GM21423 (cell line): ENCODE measurements around the gene GGA3.
"Not testable (repeated sequence)": the region's sequence is repeated elsewhere in the genome, so short reads cannot be mapped to it uniquely, and the experiment has no call there.

Experiments used
- ATAC-seq: cut with Tn5 transposase; IDR thresholded peaks from one replicate; pipeline ENCODE4 v1.9.1; 2021; ENCODE audit warnings: mild to moderate bottlenecking, moderate library complexity; ENCODE audit not compliant: unreplicated experiment

Gene GGA3

DNA sequence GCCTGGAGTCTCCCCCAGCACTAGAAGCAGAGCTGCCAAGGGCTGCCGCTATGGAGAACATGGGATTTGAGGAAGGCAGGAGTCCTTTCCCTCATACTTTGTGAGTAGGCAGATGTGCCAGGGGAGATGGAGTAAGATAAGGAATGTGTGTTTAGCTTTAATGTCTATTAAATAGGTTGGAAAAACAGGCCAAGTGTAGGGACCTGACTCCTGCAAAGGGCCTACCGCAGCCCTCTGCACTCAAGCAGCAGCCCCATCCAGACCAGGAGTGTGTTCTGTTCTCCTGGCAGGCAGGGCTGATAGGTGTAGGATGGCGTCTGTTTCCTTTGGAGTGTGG is 11.4 kb upstream of the GGA3 start:
- no peak for ATAC-seq

DNA sequence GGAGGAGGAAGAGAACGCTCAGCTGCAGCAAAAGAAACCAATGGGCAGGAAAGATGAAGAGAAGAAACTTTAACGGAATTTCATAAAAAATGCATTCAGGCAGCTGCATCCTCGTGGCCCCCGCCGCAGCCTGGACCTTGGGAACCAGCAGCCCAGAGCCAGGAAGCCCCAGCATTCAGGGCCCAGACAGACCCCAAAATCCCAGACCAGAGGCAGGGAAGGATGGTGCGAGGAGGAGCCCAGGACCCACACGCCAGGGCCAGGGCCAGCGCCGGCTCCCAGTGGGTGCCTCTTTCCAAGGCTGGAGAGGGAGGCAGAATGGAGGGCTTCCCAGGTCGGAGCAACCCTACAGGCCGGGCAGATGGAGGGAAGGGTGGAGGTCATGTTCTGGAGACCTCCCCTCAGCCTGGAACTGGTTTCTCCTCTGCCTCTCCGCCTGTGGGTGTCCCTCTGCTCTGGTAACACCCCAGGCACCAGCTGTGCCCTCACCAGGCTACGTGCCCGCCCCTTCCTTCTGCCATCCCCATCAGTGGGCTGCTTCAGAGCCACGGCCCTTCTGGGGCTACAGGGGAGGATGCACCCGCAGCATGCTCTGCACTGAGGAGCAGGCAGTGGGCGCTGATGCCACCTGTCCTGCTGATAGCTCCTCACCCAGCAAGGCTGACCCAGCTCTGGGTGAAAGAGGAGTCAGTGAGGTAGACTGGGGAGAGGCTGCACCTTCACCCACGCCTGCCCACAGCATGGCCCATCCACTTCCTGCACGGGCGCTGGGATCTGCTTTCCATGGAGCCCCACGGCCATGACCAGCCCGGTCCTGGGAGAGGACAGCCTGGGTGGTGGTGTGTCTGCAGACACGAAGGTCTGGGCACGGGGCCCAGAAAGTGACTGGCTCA is 10.8 kb upstream of the GGA3 start:
- no peak for ATAC-seq

GRCh38 chr17:75271233-75271954 is 10.0 kb upstream of the GGA3 start:
- peak; percentile 59 for ATAC-seq

GRCh38 chr17:75270966-75271232 is 9.5 kb upstream of the GGA3 start, which contains the start of gene MIF4GD:
Gene MIF4GD, minus strand, starts transcription at chr17:75271231. Its CDS starts 1,036 bp downstream, at chr17:75270195.
- peak; percentile 15 for ATAC-seq

GRCh38 chr17:75270218-75270965 is 9.0 kb upstream of the GGA3 start:
- peak; percentile 29 for ATAC-seq

DNA sequence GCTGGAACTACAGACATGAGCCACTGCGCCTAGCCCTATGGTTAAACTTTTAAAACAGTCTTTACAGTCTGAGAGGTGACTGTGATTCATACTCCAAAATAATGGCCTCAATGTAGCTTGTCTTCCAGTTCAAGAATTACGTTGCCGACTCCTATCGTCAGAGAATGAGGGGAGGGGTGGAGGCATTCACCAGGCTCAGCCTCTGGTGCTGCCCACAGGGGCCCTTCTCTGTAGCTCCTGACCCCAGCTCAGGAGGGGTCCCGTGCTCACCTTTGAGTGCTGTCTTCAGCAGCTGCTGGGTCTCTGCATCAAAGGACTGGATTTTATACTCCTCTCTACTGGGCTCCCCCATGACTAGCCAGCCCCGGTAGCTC is 8.4 kb upstream of the GGA3 start:
- no peak for ATAC-seq

GRCh38 chr17:75267411-75268232 is 6.2 kb upstream of the GGA3 start:
- no peak for ATAC-seq

DNA sequence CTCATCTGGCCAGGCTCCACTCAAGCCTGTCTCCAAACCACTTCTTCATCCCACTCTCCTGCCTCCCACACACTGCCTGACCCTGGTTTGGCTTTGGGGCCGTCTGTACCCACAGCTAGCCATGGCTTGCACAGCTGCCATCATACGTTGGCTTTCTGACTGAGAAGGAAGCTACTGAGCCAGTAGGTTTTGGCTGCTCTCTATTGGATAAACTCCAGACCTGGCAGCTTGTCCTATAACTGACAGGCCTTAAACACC is 5.7 kb upstream of the GGA3 start:
- no peak for ATAC-seq

- ATAC-seq = no peak
Observed at GRCh38 chr17:75266316-75267152, 5.1 kb upstream of the GGA3 start.

DNA sequence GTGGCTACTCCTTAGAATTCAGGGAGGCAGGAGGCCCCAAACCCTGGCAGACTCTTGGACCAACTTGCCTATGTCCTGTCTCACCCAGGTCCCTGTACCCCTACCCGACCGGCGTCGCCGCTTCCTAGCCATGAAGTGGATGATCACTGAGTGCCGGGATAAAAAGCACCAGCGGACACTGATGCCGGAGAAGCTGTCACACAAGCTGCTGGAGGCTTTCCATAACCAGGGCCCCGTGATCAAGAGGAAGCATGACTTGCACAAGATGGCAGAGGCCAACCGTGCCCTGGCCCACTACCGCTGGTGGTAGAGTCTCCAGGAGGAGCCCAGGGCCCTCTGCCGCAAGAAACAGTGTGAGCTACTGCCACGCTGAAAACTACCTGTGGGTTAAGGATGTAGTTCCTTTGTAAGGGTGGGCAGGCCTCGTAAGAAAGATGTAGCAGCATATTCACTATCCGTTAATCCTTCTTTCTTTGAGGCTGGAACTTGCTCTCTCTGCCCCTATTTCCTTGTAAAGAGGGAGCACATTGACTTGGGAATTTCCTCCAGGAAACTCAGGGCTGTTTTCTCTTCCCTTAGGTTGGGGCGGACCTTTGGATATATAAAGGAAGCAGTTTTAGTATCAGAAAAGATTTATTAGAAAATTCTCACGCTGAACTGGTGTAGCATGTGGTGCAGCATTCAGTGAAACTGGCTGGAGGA is 4.4 kb upstream of the GGA3 start:
- ATAC-seq = no peak

GRCh38 chr17:75263055-75263454 is 1.6 kb upstream of the GGA3 start:
- no peak for ATAC-seq

GRCh38 chr17:75262112-75262606 is 753 bp upstream of the GGA3 start:
- ATAC-seq = no peak

DNA sequence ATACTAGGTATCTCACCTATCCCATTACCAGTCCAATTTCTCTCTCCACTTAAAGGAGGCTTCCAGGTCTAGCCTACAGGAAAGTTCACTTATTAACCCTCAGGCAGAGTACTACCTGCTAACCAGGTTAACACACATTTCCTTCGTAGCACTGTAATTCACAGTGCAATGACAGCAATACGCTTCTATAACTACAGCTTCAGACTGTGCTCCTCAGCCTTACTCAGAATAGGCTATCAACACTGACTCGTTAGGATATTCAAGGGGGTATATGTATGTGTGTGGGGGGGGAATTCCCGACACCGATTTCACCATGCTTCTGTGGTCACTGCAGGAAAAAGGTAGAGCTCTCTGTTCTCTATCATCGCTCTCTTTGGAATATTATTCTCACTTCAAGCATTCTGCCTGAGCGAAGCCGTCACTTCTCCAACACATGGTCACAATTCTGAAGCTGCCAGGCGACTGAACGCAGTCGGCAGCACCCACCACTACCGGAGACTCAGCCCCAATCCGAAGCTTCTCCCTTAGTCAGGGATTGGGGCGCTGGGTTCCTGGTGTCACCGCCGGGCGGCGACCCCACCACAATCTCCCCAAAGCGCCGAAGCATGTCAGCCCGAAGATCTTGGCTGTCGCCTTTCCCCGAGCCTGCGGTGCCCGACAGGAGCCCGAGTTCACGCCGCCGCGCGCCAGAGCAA is 618 bp downstream of the GGA3 start:
- ATAC-seq = no peak

DNA sequence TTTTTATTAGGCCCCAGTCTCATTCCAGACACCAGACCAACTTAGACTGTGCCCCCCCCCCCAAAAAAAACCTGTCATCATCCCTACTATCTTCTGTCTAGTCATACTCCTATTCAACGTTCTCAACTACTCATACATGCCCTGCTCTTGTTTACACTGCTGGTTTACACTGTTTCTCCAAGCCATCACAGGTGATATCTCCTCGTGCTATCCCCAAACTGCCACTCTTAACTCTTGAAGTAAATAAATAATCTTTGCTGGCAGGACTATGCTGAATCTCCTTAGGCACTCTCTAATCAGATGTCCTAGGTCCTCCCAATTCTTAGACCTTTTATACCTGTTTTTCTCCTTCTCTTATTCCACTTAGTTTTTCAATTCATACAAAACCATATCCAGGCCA is 4.2 kb downstream of the GGA3 start:
- not testable (repeated sequence) for ATAC-seq

DNA sequence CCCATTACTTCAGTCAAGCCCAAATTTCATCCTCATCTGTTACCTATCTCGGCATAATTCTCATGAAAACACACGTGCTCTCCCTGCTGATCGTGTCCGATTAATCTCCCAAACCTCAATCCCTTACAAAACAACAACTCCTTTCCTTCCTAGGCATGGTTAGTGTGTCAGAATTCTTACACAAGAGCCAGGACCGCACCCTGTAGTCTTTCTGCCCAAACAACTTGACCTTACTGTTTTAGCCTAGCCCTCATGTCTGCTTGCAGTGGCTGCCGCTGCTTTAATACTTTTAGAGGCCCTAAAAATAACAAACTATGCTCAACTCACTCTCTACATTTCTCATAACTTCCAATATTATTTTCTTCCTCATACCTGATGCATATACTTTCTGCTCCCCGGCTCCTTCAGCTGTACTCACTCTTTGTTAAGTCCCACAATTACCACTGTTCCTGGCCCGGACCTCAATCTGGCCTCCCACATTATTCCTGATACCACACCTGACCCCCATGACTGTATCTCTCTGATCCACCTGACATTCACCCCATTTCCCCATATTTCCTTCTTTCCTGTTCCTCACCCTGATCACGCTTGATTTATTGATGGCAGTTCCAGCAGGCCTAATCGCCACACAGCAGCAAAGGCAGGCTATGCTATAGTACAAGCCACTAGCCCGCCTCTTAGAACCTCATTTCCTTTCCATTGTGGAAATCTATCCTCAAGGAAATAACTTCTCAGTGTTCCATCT is 5.3 kb downstream of the GGA3 start:
- ATAC-seq = not testable (repeated sequence)

DNA sequence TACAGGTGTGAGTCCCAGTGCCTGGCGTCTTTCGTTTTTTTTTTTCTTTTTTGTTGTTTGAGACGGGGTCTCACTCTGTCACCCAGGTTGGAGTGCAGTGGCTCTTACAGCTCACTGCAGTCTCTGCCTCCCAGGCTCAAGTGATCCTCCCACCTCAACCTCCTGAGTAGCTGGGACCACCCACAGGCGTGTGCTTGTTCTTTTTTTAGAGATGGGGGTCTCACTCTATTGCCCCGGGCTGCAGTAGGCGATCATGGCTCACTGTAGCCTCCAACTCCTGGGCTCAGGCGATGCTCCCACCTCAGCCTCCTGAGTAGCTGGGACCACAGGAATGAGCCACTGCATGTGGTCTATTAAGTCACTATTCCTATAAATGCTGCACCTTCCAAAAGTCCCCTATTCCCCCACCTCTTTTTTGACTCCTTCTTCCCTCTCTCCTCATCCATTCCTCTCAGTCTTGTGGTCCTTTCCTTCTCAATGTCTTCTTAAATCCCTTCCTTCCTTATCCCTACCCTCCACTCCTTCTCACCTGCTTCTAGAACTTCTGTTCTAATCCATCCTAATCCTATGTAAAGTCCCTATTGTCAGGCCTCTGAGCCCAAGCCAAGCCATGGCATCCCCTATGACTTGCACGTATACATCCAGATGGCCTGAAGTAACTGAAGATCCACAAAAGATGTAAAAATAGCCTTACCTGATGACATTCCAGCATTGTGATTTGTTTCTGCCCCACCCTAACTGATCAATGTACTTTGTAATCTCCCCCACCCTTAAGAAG is 9.2 kb downstream of the GGA3 start:
- no peak for ATAC-seq

- ATAC-seq = peak; percentile 86
Observed at GRCh38 chr17:75250009-75250471, 11.4 kb downstream of the GGA3 start.
